ENCODE results near the gene KIAA1191. TPM values are rescaled to one million over a fixed set of nuclear protein-coding genes. Genes with fewer than 3 reads are reported as not detected.

Gene KIAA1191
- total RNA-seq, 1 experiment from 2014 or later = 119 TPM

DNA sequence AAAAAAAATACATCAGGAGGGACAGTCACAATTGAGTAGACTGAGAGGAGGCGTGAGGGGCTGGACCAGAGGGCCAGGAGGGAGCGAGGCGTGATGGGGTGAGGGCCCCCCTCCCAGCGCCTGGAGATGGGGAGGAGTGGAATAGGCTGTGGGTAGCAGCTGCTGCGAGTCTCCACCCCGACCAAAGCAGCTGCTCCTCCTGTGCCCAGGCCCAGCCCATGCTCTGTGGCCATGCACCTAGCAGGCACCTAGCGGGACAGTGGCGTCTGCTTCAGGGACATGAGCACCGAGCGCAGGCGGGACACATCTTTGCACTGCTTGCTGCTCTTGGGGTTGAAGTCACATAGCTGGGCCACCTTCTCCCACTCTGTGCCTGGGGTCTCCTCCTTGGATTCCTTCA is 31.0 kb upstream of the KIAA1191 start:
- CTCF ChIA-PET = no interaction called here
- Histone ChIP-seq H3K9me3 (no peaks in the 10 kb centered on the region), H3K27me3 (replicated peaks; ENCODE audit: control insufficient read depth, insufficient read depth, low read length) (no peaks in the 10 kb centered on the region), H3K36me3 (ENCODE audit: control insufficient read depth, insufficient read depth, low read length) (no peaks in the 10 kb centered on the region; the same call in 1 of the 2 replicates), H3K4me1 (no peaks in the 10 kb centered on the region), H3K4me3 (ENCODE audit: low read depth, low read length) (no peak overlapping the region)
- Mint-ChIP-seq H3K9me3 (ENCODE audit: unreplicated experiment) (no peaks in the 10 kb centered on the region), H3K27ac (ENCODE audit: unreplicated experiment) (no peak overlapping the region), H3K4me3 (ENCODE audit: unreplicated experiment) (no peak overlapping the region), H3K27me3 (ENCODE audit: insufficient read depth, unreplicated experiment) (no peaks in the 10 kb centered on the region), H3K36me3 (ENCODE audit: insufficient read depth, unreplicated experiment) (peaks cover 37% of the 10 kb centered on the region), H3K4me1 (ENCODE audit: low read depth, unreplicated experiment) (no peaks in the 10 kb centered on the region)
- TF ChIP-seq, protein P1, sequence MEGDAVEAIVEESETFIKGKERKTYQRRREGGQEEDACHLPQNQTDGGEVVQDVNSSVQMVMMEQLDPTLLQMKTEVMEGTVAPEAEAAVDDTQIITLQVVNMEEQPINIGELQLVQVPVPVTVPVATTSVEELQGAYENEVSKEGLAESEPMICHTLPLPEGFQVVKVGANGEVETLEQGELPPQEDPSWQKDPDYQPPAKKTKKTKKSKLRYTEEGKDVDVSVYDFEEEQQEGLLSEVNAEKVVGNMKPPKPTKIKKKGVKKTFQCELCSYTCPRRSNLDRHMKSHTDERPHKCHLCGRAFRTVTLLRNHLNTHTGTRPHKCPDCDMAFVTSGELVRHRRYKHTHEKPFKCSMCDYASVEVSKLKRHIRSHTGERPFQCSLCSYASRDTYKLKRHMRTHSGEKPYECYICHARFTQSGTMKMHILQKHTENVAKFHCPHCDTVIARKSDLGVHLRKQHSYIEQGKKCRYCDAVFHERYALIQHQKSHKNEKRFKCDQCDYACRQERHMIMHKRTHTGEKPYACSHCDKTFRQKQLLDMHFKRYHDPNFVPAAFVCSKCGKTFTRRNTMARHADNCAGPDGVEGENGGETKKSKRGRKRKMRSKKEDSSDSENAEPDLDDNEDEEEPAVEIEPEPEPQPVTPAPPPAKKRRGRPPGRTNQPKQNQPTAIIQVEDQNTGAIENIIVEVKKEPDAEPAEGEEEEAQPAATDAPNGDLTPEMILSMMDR (IDR thresholded peaks at IDR 0.05; ENCODE audit: insufficient read depth in 1 of 2, low read depth in 1 of 2, low read length in 1 of 2, severe bottlenecking in 1 of 2, unreplicated experiment in 1 of 2) = no peak
- intact Hi-C loops (cut with micrococcal nuclease; ENCODE audit: unreplicated experiment) = no loop called here
- POLR2A ChIA-PET = no interaction called here
- no TSS peak for BruUV-seq (replicated peaks)
- no peak for DNase-seq

DNA sequence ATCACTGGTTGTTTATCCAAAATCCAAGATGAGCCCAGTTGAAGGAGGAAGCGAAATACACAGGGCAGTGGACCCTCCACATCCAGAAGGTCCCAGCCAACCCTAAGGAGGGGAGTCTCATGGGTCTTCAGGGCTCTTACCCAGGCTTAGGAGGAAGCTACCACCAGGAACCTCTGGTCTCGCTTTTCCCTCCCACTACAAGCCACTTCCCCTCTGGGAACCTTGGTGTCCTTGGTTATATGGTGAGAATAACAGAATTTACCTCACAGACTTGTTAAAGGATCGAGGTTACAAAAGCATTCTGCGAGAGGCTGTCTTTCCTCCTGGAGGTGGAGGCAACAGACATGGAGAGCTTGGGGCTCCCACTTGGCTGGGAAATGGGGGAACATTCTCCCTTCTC is 30.4 kb upstream of the KIAA1191 start:
- POLR2A ChIA-PET = interaction anchor here (0.6 kb wide), 1 partner anchor 14 kb away, joined by 4 read pairs; no protein-coding TSS in a partner anchor
- H3K4me3 ChIP-seq (ENCODE audit: low read depth, low read length) = no peak overlapping the region
- peaks cover 42% of the 10 kb centered on the region for H3K36me3 Mint-ChIP-seq (ENCODE audit: insufficient read depth, unreplicated experiment)

DNA sequence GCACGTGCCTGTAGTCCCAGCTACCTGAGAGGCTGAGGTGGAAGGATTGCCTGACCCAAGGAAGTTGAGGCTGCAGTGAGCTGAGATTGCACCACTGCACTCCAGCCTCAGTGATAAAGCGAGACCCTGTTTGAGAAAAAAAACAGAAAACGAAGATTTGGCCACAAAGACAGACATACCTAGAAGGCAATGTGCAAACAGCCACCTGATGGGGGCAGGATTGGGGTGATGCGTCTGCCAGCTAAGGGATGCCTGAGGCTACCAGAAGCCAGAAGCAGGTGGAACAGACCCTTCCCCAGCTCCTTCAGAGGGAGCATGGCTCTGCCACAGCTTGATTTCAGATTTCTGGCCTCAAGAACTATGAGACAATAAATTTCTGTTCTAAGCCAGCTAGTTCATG is 29.9 kb upstream of the KIAA1191 start:
- no peak for DNase-seq
- Histone ChIP-seq H3K27me3 (replicated peaks; ENCODE audit: control insufficient read depth, insufficient read depth, low read length) (no peaks in the 10 kb centered on the region), H3K9me3 (no peaks in the 10 kb centered on the region), H3K36me3 (ENCODE audit: control insufficient read depth, insufficient read depth, low read length) (no peaks in the 10 kb centered on the region; the same call in 1 of the 2 replicates), H3K4me1 (peaks cover 4% of the 10 kb centered on the region; the same call in 1 of the 2 replicates), H3K4me3 (ENCODE audit: low read depth, low read length) (no peak overlapping the region)
- CTCF ChIA-PET = no interaction called here
- Mint-ChIP-seq H3K27ac (ENCODE audit: unreplicated experiment) (no peak overlapping the region), H3K9me3 (ENCODE audit: unreplicated experiment) (no peaks in the 10 kb centered on the region), H3K36me3 (ENCODE audit: insufficient read depth, unreplicated experiment) (peaks cover 47% of the 10 kb centered on the region), H3K4me3 (ENCODE audit: unreplicated experiment) (no peak overlapping the region), H3K27me3 (ENCODE audit: insufficient read depth, unreplicated experiment) (no peaks in the 10 kb centered on the region), H3K4me1 (ENCODE audit: low read depth, unreplicated experiment) (no peaks in the 10 kb centered on the region)
- intact Hi-C loops (cut with micrococcal nuclease; ENCODE audit: unreplicated experiment) = no loop called here
- BruUV-seq (replicated peaks) = no TSS peak
- POLR2A ChIA-PET = interaction anchor here (0.6 kb wide), 1 partner anchor 14 kb away, joined by 4 read pairs; no protein-coding TSS in a partner anchor
- TF ChIP-seq, protein P1 (IDR thresholded peaks at IDR 0.05; ENCODE audit: insufficient read depth in 1 of 2, low read depth in 1 of 2, low read length in 1 of 2, severe bottlenecking in 1 of 2, unreplicated experiment in 1 of 2) = no peak

More for the DNA sequence above, 30.4 kb upstream of the KIAA1191 start:
- no peak for DNase-seq
- Mint-ChIP-seq H3K4me3 (ENCODE audit: unreplicated experiment) (no peak overlapping the region), H3K9me3 (ENCODE audit: unreplicated experiment) (no peaks in the 10 kb centered on the region), H3K4me1 (ENCODE audit: low read depth, unreplicated experiment) (no peaks in the 10 kb centered on the region), H3K27ac (ENCODE audit: unreplicated experiment) (no peak overlapping the region), H3K27me3 (ENCODE audit: insufficient read depth, unreplicated experiment) (no peaks in the 10 kb centered on the region)
- Histone ChIP-seq H3K27me3 (replicated peaks; ENCODE audit: control insufficient read depth, insufficient read depth, low read length) (no peaks in the 10 kb centered on the region), H3K4me1 (peaks cover 4% of the 10 kb centered on the region; the same call in 1 of the 2 replicates), H3K9me3 (no peaks in the 10 kb centered on the region), H3K36me3 (ENCODE audit: control insufficient read depth, insufficient read depth, low read length) (no peaks in the 10 kb centered on the region; the same call in 1 of the 2 replicates)
- CTCF ChIA-PET = no interaction called here
- intact Hi-C loops (cut with micrococcal nuclease; ENCODE audit: unreplicated experiment) = no loop called here
- TF ChIP-seq, protein P1 (IDR thresholded peaks at IDR 0.05; ENCODE audit: insufficient read depth in 1 of 2, low read depth in 1 of 2, low read length in 1 of 2, severe bottlenecking in 1 of 2, unreplicated experiment in 1 of 2) = no peak
- no TSS peak for BruUV-seq (replicated peaks)

All from Caco-2 (cell line).